GM18867 (cell line): ENCODE data around the gene AGBL4.

ENCODE experiments used
- ATAC-seq: cut with Tn5 transposase; IDR thresholded peaks from one replicate; pipeline ENCODE4 v1.9.1; 2021; ENCODE audit warnings: mild to moderate bottlenecking, moderate library complexity; ENCODE audit not compliant: unreplicated experiment

The AGBL4 gene

GRCh38 chr1:49197081-49197480 lies 826.7 kb downstream of the AGBL4 start:
- ATAC-seq: no peak

- ATAC-seq: no peak
These were observed 833.6 kb downstream of the AGBL4 start for GRCh38 chr1:49190138-49190537.

DNA sequence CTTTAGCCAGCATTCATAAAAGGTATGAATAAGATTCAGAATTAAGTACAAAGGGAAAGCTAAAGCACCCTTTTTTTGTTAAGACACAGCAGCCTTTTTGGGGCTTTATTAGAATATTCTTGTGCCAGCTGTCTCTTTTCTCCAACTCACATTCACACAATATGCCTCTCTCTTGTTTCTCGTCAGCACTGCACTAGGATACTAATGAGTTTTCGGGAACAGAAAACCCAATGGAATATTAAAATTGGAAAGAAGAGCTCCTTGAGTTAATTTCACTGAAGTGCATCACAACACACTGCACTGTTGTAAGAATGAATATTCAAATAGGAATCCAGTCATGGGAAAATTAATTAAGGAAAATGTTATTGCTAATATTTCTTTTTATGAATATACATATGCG lies 836.7 kb downstream of the AGBL4 start:
- ATAC-seq: no peak

- no peak for ATAC-seq
These were observed 838.2 kb downstream of the AGBL4 start for GRCh38 chr1:49185450-49185980.

DNA sequence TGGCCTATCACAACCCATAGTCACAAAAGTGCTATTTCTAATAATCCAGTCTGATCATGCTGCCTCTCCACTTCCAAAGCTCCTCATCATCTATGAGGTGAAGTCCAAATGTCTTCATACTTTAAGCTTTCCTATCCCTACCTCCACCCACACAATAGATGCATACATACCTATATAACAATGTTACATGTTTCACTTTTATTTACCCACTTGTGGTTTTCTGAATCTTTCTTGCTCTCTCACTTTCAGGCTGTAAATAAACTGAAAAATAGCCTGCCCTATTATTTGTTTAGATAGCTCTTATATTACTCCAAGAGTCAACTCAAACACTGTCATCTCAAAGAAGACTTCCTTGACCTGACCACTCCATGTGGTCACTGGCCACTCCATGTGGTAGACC lies 840.3 kb downstream of the AGBL4 start:
- ATAC-seq: no peak

- ATAC-seq: no peak
These were observed 842.7 kb downstream of the AGBL4 start for GRCh38 chr1:49181033-49181432.

DNA sequence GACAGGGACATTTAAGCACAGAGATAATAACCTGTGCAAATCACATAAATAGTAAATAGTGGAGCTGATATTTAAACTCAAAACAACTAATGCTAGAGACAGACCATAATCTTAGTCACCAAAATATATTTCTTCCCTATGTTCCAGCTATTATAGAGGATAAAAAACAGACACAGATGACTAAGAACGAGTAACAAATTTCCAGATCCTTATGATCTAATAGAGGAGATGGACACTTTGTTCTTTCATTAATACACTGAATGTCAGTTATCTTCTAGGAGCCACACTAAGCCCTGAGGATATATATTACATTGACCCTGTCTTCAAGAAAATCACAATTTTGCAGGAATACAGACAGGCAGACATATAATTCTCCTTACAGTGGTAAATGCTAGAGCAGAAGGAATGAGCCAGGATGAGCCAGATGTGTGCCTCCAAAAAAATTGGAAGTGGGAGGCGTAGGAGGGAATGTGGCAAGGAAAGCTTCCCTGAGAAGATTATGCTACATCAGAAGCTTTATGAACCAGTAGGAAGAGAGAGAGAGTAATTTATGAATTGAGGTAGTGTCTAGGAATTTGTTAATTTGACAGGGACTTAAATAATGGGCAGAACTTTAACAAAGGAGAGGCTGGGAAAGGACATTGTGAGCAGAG lies 851.7 kb downstream of the AGBL4 start:
- no peak for ATAC-seq

DNA sequence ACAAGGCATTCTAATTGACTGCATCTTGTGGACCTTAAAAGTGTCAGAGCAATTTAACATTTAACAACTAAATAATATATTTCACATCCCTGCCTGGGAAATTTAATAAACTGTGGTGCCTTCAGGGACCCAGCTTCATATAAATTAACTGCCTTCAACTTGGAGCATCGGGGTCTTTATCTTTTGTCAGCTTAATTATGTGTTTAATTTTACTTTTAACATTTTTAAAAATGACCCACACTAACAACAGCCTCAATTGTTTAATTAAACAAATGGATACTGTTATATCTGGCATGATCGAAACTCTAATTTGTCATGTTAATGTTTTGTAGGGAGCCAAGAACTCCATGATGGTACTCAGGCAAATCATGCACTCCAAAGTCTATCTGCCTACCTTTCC lies 857.7 kb downstream of the AGBL4 start:
- no peak for ATAC-seq

DNA sequence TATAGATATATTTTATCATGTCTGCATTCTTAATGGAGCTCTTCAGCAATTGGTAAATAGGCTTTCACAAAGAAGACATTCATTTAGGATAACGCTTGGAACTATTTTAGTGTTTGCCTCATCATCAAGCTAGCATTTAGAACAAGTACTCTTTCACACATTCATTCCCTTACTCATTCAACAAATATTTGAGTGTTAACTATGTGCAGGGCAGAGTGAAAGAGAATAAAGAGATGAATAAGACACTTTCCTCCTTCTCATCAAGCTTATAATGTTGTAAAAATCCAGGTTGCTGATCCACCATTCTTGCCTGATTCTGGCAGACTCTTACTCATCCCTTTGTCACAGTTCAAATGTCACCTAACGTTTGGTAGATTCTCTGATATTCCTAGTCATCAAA lies 860.7 kb downstream of the AGBL4 start:
- no peak for ATAC-seq

DNA sequence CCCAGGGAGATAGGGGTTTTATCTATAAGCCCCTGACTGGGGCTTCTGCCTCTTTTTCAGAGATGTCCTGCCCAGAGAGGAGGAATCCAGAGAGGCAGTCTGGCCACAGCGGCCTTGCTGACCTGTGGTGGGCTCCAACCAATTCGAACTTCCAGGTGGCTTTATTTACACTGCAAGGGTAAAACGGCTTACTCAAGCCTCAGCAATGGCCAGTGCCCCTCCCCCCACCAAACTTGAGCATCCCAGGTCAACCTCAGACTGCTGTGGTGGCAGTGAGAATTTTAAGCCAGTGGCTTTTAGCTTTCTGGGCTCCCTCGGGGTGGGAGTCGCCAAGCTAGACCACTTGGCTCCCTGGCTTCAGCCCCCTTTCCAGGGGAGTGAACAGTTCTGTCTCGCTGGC lies 863.1 kb downstream of the AGBL4 start:
- no peak for ATAC-seq

DNA sequence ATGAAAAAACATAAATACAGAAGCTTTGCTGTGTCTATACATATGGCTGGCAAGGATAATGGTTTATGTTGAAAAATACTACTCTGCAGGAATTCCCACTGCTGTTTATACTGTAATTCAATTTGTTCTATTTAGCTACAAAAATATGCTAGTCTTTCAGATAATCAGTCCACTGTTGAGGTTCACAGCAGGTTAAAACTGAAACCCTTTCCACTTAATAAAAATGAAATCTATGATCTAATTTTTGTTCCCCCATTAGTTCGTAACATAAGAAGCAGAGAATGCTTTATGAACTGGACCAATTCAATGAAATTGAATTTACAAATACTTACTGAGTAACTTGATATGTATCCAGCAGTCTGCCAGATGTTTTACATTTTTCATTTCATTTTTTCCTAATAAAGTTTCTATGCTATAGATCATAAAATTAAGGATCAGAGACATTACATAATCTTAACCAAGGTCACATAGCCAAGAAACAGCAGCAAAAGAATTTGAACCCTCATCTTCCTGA lies 887.0 kb downstream of the AGBL4 start:
- ATAC-seq: no peak

- ATAC-seq: no peak
These were observed 898.0 kb downstream of the AGBL4 start for GRCh38 chr1:49125746-49126145.

DNA sequence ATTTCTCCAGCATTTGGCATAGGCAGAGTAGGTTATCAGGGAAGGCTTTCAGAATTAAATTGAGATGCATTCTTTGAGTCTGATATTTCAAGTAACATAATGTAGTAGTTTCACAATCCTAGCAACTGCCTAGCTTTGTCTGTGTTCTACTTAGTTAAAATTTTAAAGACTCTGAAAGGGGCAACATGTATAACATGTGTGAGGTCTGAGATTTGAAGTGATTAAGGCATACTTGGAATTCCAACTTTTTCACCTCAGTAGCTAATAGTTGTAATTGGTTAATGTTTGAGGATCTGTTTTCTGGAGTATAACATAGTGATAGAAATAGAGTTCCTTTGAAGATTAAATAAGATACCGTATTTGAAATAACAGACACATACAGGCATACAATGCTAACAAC lies 911.8 kb downstream of the AGBL4 start:
- ATAC-seq: no peak

DNA sequence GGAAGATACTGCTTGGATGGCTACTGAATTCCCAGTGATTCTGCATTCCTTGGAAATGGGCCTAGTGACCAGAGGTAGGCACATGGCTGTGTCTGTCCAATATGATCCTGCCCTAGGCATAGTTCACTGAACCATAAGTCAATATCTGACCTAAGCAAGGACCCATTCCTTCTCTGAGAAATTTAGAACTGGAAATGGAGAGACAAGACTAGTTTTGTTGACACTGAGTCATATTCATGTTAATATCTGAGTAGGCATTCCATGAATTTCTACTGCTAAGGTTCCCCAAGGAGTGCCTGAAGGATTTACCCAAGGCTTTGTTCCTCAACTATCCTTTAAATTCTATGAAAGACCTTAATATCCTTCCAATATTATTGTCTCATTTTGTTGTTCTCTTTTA lies 917.3 kb downstream of the AGBL4 start:
- no peak for ATAC-seq

DNA sequence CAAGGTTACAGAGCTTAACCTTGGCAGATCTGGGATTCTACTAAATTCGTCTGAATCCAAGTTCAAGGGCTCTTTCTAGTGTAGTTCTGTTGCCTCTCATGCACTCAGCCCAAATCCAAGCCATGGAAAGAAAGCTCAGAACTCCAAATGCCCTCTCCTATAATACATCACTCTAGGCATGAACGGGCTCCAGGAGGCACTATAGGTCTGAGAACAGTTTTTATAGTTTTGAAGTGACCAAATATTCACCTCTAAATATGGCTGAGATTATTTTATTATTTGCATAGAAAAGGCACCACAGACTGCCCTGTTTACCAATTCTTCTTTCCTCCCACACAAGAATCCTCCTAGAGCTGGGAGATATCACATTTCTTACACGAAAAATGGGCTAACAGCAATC lies 919.2 kb downstream of the AGBL4 start:
- no peak for ATAC-seq

DNA sequence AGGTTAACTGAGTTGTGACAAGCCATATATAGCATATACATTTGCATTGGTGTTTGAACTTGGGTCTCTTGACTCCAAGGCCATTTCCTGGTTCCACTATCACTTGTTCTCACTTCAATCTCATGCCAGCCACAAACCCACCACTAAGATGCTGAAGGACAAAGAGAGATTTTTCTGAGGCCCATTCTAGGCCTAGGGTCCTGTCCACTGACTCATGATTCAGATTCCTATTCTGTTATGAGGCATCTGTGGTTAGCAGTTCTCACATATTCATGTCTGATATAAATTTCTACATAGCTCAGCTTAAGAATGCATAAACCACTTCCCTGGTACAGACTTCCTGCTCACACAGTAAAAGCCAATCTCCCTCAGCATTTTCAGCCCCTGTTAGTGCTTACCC lies 921.0 kb downstream of the AGBL4 start:
- peak; percentile 55 for ATAC-seq

GRCh38 chr1:49098866-49099265 lies 924.9 kb downstream of the AGBL4 start:
- ATAC-seq: no peak

- ATAC-seq: no peak
These were observed 937.4 kb downstream of the AGBL4 start for GRCh38 chr1:49086327-49086726.

GRCh38 chr1:49085079-49085478 lies 938.7 kb downstream of the AGBL4 start:
- ATAC-seq: no peak

- no peak for ATAC-seq
These were observed 963.0 kb downstream of the AGBL4 start for GRCh38 chr1:49060766-49061165.

- no peak for ATAC-seq
These were observed 964.7 kb downstream of the AGBL4 start for GRCh38 chr1:49059087-49059486.

GRCh38 chr1:49052102-49052501 lies 971.7 kb downstream of the AGBL4 start:
- ATAC-seq: no peak

GRCh38 chr1:49051647-49052046 lies 972.1 kb downstream of the AGBL4 start:
- no peak for ATAC-seq
